ENCODE data around the gene CLTA.

- TF ChIP-seq POLR2A (IDR thresholded peaks at IDR 0.05; ENCODE audit: low read length), result no peak
- no peak for TF ChIP-seq GATA1 (IDR thresholded peaks at IDR 0.05; ENCODE audit: low read depth, low read length)
Measured at GRCh38 chr9:36148311-36149051, 42.2 kb upstream of the CLTA start.

Measured in erythroblast (primary cell).